ENCODE data around the gene SLC7A6. TPM values are rescaled to one million over a fixed set of nuclear protein-coding genes. Genes with fewer than 3 reads are reported as not detected.

Gene SLC7A6
- total and polyA plus RNA-seq, 2 of the 13 experiments (the other 11 are each of a cell fraction or from before 2014, with no cell fraction given) = 35.8 to 70.8 TPM

DNA sequence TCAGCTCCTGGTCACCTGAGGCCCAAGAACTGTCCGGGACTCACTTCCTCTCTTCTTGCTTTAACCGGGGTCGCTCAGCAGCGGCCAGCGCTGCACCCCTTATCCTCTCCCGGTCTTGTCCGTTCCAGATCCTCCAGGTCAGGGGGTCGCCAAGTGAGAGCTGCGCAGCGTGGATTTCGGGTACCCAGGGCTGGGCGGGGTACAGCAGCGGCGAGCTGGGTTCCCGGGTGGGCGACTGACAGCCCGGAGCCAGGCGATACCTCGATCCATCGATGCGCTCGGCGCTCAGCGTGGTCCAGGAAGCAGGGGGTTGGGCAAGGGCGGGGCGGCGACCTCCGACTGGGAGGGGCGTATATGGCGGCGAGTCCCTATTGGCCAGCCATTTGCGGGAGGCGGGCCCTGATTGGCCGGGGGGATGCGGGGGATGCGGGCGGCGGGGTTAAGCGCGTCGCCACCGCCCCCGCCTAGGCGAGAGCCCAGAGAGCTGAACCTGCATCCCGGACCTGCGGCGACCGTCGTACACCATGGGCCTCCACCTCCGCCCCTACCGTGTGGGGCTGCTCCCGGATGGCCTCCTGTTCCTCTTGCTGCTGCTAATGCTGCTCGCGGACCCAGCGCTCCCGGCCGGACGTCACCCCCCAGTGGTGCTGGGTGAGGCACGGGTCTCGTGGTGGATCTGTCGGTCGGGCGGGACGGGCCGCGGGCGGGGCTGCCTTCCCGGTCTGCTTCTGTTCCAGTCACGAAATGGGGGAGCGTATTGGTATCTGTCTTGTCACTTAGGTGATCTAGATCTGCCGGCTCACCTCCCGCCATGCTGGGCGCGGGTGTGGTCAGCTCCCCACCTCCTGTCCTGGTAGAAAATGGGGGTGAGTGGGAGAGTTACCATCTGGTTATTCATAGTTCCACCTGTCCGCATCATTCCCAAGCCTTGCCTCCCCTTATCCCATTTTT, 19.1 kb upstream of the SLC7A6 start, which contains the start of gene PLA2G15 (continued):
- 0 out of 2 replicates have a peak, but pooled peaks have one; percentile 31 for TF ChIP-seq SKIL (CRISPR knock-in tag; IDR thresholded peaks at IDR 0.05; ENCODE audit: borderline replicate concordance)
- TF ChIP-seq, protein P1, sequence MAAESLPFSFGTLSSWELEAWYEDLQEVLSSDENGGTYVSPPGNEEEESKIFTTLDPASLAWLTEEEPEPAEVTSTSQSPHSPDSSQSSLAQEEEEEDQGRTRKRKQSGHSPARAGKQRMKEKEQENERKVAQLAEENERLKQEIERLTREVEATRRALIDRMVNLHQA (CRISPR knock-in tag; IDR thresholded peaks at IDR 0.05) = no peak
- TF ChIP-seq NFIB (CRISPR knock-in tag; IDR thresholded peaks at IDR 0.05; ENCODE audit: borderline replicate concordance) = no peak
- no peak for TF ChIP-seq MTA1 (CRISPR knock-in tag; IDR thresholded peaks at IDR 0.05; ENCODE audit: borderline replicate concordance)
- TF ChIP-seq, protein P2, sequence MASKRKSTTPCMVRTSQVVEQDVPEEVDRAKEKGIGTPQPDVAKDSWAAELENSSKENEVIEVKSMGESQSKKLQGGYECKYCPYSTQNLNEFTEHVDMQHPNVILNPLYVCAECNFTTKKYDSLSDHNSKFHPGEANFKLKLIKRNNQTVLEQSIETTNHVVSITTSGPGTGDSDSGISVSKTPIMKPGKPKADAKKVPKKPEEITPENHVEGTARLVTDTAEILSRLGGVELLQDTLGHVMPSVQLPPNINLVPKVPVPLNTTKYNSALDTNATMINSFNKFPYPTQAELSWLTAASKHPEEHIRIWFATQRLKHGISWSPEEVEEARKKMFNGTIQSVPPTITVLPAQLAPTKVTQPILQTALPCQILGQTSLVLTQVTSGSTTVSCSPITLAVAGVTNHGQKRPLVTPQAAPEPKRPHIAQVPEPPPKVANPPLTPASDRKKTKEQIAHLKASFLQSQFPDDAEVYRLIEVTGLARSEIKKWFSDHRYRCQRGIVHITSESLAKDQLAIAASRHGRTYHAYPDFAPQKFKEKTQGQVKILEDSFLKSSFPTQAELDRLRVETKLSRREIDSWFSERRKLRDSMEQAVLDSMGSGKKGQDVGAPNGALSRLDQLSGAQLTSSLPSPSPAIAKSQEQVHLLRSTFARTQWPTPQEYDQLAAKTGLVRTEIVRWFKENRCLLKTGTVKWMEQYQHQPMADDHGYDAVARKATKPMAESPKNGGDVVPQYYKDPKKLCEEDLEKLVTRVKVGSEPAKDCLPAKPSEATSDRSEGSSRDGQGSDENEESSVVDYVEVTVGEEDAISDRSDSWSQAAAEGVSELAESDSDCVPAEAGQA (IDR thresholded peaks at IDR 0.05; ENCODE audit: low read depth) = 0 out of 2 replicates have a peak, but pooled peaks have one; percentile 10
- TF ChIP-seq, protein P2 (CRISPR knock-in tag; IDR thresholded peaks at IDR 0.05; ENCODE audit: borderline replicate concordance) = no peak
- TF ChIP-seq ZBTB43 (CRISPR knock-in tag; conservative IDR thresholded peaks at IDR 0.05) = peak; percentile 56; the same call in 1 of the 2 replicates
- peak; percentile 87 for TF ChIP-seq MXD4 (CRISPR knock-in tag; IDR thresholded peaks at IDR 0.05)
- TF ChIP-seq HIVEP1 (CRISPR knock-in tag; IDR thresholded peaks at IDR 0.05) = peak; percentile 81
- TF ChIP-seq, protein P3, sequence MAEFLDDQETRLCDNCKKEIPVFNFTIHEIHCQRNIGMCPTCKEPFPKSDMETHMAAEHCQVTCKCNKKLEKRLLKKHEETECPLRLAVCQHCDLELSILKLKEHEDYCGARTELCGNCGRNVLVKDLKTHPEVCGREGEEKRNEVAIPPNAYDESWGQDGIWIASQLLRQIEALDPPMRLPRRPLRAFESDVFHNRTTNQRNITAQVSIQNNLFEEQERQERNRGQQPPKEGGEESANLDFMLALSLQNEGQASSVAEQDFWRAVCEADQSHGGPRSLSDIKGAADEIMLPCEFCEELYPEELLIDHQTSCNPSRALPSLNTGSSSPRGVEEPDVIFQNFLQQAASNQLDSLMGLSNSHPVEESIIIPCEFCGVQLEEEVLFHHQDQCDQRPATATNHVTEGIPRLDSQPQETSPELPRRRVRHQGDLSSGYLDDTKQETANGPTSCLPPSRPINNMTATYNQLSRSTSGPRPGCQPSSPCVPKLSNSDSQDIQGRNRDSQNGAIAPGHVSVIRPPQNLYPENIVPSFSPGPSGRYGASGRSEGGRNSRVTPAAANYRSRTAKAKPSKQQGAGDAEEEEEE (CRISPR knock-in tag; IDR thresholded peaks at IDR 0.05; ENCODE audit: borderline replicate concordance) = no peak
- peak; percentile 60 for TF ChIP-seq ZNF792 (CRISPR knock-in tag; IDR thresholded peaks at IDR 0.05)
- TF ChIP-seq ZNF260 (CRISPR knock-in tag; IDR thresholded peaks at IDR 0.05; ENCODE audit: borderline replicate concordance, low read depth) = no peak
- peak; percentile 34; the same call in 1 of the 2 replicates for TF ChIP-seq BRCA1 (CRISPR knock-in tag; IDR thresholded peaks at IDR 0.05)
- TF ChIP-seq, protein P4, sequence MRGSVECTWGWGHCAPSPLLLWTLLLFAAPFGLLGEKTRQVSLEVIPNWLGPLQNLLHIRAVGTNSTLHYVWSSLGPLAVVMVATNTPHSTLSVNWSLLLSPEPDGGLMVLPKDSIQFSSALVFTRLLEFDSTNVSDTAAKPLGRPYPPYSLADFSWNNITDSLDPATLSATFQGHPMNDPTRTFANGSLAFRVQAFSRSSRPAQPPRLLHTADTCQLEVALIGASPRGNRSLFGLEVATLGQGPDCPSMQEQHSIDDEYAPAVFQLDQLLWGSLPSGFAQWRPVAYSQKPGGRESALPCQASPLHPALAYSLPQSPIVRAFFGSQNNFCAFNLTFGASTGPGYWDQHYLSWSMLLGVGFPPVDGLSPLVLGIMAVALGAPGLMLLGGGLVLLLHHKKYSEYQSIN (CRISPR knock-in tag; IDR thresholded peaks at IDR 0.05; ENCODE audit: borderline replicate concordance) = no peak
